GM12878 (cell line): ENCODE results near the gene STAMBPL1. TPM values are rescaled to one million over a fixed set of nuclear protein-coding genes. Genes with fewer than 3 reads are reported as not detected.
A peak's percentile ranks its signal among the peaks of the same experiment; 100 is the strongest.

Experiments
- ASH2L ChIP-seq: fragments of 300-600, 200-600 bp; sonication (generic); IDR thresholded peaks from 2 replicates; pipeline ENCODE4 v1.6.1; 2017; ENCODE audit warnings: low read depth, mild to moderate bottlenecking, borderline replicate concordance
- BMI1 ChIP-seq: fragments of 450-650 bp; IDR thresholded peaks from 2 replicates; pipeline ENCODE4 v1.6.1; 2016; ENCODE audit warnings: mild to moderate bottlenecking, moderate library complexity, borderline replicate concordance
- CREM ChIP-seq: IDR thresholded peaks from 2 replicates; pipeline ENCODE4 v1.6.1; 2014; ENCODE audit warnings: antibody characterized with exemption, low read depth
- EED ChIP-seq: sonication (generic); IDR thresholded peaks from 2 replicates; pipeline ENCODE4 v1.6.1; 2016; ENCODE audit warnings: antibody characterized with exemption, low read depth
- EGR1 ChIP-seq, 2 experiments: IDR thresholded peaks; 1 replicate in 1 of 2; 2 replicates in 1 of 2; pipeline ENCODE4 v1.6.1; 2011 to 2012; ENCODE audit warnings: low read depth in 2 of 2, low read length in 2 of 2, borderline replicate concordance in 1 of 2, mild to moderate bottlenecking in 1 of 2, moderate library complexity in 1 of 2
- EP300 ChIP-seq, 2 experiments: fragments of 150-350 bp in 1 of 2; IDR thresholded peaks; 2 replicates each; pipeline ENCODE4 v1.6.1; 2011 to 2012; ENCODE audit warnings: low read depth in 2 of 2, low read length in 2 of 2, borderline replicate concordance in 1 of 2, improper control_type of control experiment in 1 of 2, inconsistent platforms in 1 of 2; ENCODE audit not compliant: control insufficient read depth in 1 of 2
- ESRRA ChIP-seq: IDR thresholded peaks from 2 replicates; pipeline ENCODE4 v1.6.1; 2012; ENCODE audit warnings: mild to moderate bottlenecking, low read length, improper control_type of control experiment
- ETV6 ChIP-seq, 2 experiments: fragments of 450-650 bp in 1 of 2; IDR thresholded peaks in 1 of 2; conservative IDR thresholded peaks in 1 of 2; 2 replicates each; pipeline ENCODE4 v1.6.1; 2014; ENCODE audit warnings: antibody characterized with exemption in 1 of 2, borderline replicate concordance in 1 of 2, low read depth in 1 of 2, mild to moderate bottlenecking in 1 of 2, moderate library complexity in 1 of 2
- MEF2A ChIP-seq: IDR thresholded peaks from 2 replicates; pipeline ENCODE4 v1.6.1; 2011; ENCODE audit warnings: low read depth, mild to moderate bottlenecking, low read length, moderate library complexity; ENCODE audit not compliant: insufficient read depth
- MXI1 ChIP-seq: fragments of 150-350 bp; IDR thresholded peaks from 2 replicates; pipeline ENCODE4 v1.6.1; 2011; ENCODE audit warnings: low read depth, mild to moderate bottlenecking, inconsistent platforms, low read length, improper control_type of control experiment
- RAD21 ChIP-seq: IDR thresholded peaks from 2 replicates; pipeline ENCODE4 v1.6.1; 2011; ENCODE audit warnings: mild to moderate bottlenecking, low read depth, low read length, moderate library complexity; ENCODE audit not compliant: insufficient read depth
- TAF1 ChIP-seq: IDR thresholded peaks from 2 replicates; pipeline ENCODE4 v1.6.1; 2011; ENCODE audit warnings: mild to moderate bottlenecking, low read depth, low read length, borderline replicate concordance
- TCF7 ChIP-seq: IDR thresholded peaks from 2 replicates; pipeline ENCODE4 v1.6.1; 2014; ENCODE audit warnings: antibody characterized with exemption, borderline replicate concordance
- ZNF687 ChIP-seq: fragments of 450-650 bp; IDR thresholded peaks from 2 replicates; pipeline ENCODE4 v1.6.1; 2017; ENCODE audit warnings: mild to moderate bottlenecking, moderate library complexity
- polyA plus RNA-seq, 11 experiments: library from polyadenylated mRNA; depleted of rRNA in 4 of 11; unstranded in 6 of 11; stranded (reverse) in 5 of 11; fragments of >200 nt; fragmentation: Nextera tagmentation in 4 of 11; fragmentation: Illumina TruSeq in 1 of 11; extraction: Ambion mirVana in 4 of 11; extraction: Trizol in 1 of 11; gene quantifications; 1 replicate in 1 of 11; 2 replicates in 10 of 11; pipeline versions ENCODE4 v1.2.1 to v1.2.3, GENCODE V29; 2011 to 2016; ENCODE audit warnings: inconsistent platforms in 2 of 11, missing spikeins in 2 of 11, low read depth in 1 of 11
- total RNA-seq, 4 experiments: library from RNA; depleted of rRNA in 3 of 4; stranded (reverse); fragments of >200 nt in 3 of 4; fragmentation: Illumina TruSeq in 1 of 4; extraction: Trizol in 1 of 4; gene quantifications; 2 replicates each; pipeline versions ENCODE4 v1.2.1 to v1.2.3, GENCODE V29; 2013 to 2021
- TF ChIP-seq, protein P1 (sequence below): IDR thresholded peaks from 2 replicates; pipeline ENCODE4 v1.6.1; 2012; ENCODE audit warnings: low read depth, low read length, improper control_type of control experiment
- TF ChIP-seq, protein P2 (sequence below): fragments of 450-650 bp; IDR thresholded peaks from 2 replicates; pipeline ENCODE4 v1.6.1; 2014; ENCODE audit warnings: mild to moderate bottlenecking
- TF ChIP-seq, protein P3 (sequence below): fragments of 450-650 bp; formaldehyde crosslinking; IDR thresholded peaks from 2 replicates; pipeline ENCODE4 v1.4.0; 2020; ENCODE audit warnings: mild to moderate bottlenecking, moderate library complexity

STAMBPL1 gene
- total and polyA plus RNA-seq, 10 of the 15 experiments (the other 5 are each of a cell fraction or from before 2014, with no cell fraction given): 7.5 to 44.1 (median 25.4) TPM

- no peak for TF ChIP-seq BMI1
- peak in 1 of 2 experiments; percentile 93; a peak in 2 of 4 replicates for TF ChIP-seq ETV6 (conservative IDR thresholded peaks at IDR 0.05 in 1 of 2, IDR thresholded peaks at IDR 0.05 in 1 of 2; ENCODE audit: borderline replicate concordance in 1 of 2, low read depth in 1 of 2)
- TF ChIP-seq EED: no peak
- 0 out of 4 replicates have a peak, but pooled peaks of 1 of the 2 experiments have one; percentile 36 for TF ChIP-seq EP300 (IDR thresholded peaks at IDR 0.05; ENCODE audit: borderline replicate concordance in 1 of 2, control insufficient read depth in 1 of 2, low read depth in 2 of 2, low read length in 2 of 2)
- TF ChIP-seq, protein P1, sequence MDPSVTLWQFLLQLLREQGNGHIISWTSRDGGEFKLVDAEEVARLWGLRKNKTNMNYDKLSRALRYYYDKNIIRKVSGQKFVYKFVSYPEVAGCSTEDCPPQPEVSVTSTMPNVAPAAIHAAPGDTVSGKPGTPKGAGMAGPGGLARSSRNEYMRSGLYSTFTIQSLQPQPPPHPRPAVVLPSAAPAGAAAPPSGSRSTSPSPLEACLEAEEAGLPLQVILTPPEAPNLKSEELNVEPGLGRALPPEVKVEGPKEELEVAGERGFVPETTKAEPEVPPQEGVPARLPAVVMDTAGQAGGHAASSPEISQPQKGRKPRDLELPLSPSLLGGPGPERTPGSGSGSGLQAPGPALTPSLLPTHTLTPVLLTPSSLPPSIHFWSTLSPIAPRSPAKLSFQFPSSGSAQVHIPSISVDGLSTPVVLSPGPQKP: no peak
- TF ChIP-seq, protein P2, sequence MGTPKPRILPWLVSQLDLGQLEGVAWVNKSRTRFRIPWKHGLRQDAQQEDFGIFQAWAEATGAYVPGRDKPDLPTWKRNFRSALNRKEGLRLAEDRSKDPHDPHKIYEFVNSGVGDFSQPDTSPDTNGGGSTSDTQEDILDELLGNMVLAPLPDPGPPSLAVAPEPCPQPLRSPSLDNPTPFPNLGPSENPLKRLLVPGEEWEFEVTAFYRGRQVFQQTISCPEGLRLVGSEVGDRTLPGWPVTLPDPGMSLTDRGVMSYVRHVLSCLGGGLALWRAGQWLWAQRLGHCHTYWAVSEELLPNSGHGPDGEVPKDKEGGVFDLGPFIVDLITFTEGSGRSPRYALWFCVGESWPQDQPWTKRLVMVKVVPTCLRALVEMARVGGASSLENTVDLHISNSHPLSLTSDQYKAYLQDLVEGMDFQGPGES: no peak
- no peak for TF ChIP-seq TCF7
- 0 out of 2 replicates have a peak, but pooled peaks have one; percentile 46 for TF ChIP-seq TAF1
- 0 out of 2 replicates have a peak, but pooled peaks have one; percentile 5 for TF ChIP-seq RAD21
- TF ChIP-seq CREM: peak; percentile 24
- no peak; the same call in 1 of the 2 replicates for TF ChIP-seq ASH2L
- 0 out of 3 replicates have a peak, but pooled peaks of 1 of the 2 experiments have one; percentile 28 for TF ChIP-seq EGR1 (IDR thresholded peaks at IDR 0.05; ENCODE audit: borderline replicate concordance in 1 of 2, low read depth in 2 of 2, low read length in 2 of 2)
- TF ChIP-seq ZNF687: peak; percentile 86; the same call in 1 of the 2 replicates
- TF ChIP-seq MEF2A: no peak
- TF ChIP-seq, protein P3, sequence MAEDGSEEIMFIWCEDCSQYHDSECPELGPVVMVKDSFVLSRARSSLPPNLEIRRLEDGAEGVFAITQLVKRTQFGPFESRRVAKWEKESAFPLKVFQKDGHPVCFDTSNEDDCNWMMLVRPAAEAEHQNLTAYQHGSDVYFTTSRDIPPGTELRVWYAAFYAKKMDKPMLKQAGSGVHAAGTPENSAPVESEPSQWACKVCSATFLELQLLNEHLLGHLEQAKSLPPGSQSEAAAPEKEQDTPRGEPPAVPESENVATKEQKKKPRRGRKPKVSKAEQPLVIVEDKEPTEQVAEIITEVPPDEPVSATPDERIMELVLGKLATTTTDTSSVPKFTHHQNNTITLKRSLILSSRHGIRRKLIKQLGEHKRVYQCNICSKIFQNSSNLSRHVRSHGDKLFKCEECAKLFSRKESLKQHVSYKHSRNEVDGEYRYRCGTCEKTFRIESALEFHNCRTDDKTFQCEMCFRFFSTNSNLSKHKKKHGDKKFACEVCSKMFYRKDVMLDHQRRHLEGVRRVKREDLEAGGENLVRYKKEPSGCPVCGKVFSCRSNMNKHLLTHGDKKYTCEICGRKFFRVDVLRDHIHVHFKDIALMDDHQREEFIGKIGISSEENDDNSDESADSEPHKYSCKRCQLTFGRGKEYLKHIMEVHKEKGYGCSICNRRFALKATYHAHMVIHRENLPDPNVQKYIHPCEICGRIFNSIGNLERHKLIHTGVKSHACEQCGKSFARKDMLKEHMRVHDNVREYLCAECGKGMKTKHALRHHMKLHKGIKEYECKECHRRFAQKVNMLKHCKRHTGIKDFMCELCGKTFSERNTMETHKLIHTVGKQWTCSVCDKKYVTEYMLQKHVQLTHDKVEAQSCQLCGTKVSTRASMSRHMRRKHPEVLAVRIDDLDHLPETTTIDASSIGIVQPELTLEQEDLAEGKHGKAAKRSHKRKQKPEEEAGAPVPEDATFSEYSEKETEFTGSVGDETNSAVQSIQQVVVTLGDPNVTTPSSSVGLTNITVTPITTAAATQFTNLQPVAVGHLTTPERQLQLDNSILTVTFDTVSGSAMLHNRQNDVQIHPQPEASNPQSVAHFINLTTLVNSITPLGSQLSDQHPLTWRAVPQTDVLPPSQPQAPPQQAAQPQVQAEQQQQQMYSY (CRISPR knock-in tag): no peak
- peak; percentile 68; the same call in 1 of the 2 replicates for TF ChIP-seq MXI1
- no peak for TF ChIP-seq ESRRA
These were observed 434 bp downstream of the STAMBPL1 start (continued) for GRCh38 chr10:88880282-88881076.
